NCI-H2171 (cell line): ENCODE data around the gene SULT1A2.
"Not testable (repeated sequence)": the region's sequence is repeated elsewhere in the genome, so short reads cannot be mapped to it uniquely, and the experiment has no call there.

Experiments used
- DNase-seq: peaks from one replicate; lab custom pipeline; 2025; lab: John Stamatoyannopoulos, UW

Gene SULT1A2

DNA sequence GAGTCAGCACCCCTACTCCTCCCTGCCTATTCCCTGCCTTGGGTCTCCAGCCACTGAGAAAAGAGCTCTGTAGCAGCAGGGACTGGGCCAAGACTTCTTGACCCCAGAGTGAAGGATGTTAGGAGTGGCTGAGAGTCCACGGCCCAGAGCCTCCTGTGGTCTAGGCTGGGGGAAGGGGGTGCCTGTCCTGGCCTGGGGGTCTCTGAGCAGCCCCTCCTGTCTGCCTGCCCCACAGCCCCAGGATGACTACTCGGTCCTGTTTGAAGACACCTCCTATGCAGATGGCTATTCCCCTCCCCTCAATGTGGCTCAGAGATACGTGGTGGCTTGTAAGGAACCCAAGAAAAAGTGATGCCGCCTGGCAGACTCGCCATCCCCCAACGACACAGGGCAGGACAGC is 5.5 kb downstream of the SULT1A2 start:
- no peak for DNase-seq

DNA sequence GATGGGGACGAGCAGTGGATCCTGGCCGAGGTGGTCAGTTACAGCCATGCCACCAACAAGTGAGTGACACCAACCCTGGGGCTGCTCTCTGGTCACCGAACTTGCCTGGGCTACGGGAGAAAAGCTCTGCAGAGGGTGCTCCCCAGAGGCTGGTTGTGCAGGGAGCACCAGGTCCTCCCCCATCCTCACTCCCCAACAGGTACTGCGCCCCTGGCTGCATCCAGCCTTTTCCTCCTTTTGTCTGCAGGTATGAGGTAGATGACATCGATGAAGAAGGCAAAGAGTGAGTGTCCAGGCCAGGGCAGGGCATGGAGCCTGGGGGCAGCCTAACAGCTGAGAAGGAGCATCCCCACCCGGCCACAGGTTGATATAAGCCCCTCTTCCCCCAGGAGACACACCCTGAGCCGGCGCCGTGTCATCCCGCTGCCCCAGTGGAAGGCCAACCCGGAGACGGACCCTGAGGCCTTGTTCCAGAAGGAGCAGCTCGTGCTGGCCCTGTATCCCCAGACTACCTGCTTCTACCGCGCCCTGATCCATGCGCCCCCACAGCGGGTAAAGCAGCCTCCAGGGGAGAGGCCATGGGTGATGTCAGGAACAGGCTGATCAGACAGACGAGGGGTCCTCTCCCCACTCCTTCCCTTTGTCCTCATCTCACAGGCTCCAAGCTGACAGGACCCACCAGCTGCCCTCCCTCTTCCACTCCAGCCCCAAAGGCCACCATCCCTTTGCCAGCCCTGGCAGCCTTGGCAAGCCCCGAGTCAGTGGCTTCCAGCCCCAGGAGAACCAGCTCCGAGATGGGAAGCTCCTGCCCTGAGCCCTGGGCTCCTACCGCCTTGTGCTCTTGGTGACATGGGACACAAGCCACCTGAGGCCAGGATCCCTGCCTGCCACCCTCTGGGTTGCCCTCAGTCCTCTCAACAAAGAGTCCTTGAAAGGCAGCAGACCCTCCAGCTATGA is 6.2 kb downstream of the SULT1A2 start:
- no peak for DNase-seq

DNA sequence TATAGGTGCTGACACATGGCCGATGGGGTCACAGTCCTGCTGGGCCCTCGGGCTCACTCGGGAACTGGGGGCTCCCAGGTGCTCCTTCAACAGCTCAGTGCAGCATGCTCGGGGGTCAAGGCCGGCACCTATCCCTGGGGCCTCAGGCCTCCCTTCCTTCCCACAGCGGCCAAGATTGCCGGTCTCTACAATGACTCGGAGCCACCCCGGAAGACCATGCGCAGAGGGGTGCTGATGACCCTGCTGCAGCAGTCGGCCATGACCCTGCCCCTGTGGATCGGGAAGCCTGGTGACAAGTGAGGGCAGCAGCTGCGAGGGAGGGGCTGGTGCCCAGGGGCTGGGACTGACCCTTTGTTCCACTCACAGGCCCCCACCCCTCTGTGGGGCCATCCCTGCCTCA is 6.9 kb downstream of the SULT1A2 start:
- DNase-seq = no peak

DNA sequence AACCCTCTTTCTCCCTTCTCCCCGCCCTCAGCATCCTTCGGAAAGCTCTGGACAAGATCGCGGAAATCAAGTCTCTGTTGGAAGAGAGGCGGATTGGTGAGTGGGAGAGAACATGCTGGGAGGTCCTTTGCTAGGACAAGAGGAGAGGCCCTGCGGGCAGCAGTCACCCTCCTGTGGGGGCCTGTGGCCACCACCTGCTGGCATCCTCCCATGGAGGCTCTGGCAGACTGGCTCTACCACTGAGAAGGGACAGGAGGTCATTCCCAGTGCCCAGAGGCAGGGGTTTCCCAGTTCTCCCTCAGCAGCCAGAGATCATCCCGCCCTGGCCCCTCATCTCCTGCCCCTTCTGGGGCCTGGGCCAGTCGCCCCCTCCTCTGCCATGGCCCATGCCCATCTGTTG is 7.8 kb downstream of the SULT1A2 start:
- DNase-seq = no peak

DNA sequence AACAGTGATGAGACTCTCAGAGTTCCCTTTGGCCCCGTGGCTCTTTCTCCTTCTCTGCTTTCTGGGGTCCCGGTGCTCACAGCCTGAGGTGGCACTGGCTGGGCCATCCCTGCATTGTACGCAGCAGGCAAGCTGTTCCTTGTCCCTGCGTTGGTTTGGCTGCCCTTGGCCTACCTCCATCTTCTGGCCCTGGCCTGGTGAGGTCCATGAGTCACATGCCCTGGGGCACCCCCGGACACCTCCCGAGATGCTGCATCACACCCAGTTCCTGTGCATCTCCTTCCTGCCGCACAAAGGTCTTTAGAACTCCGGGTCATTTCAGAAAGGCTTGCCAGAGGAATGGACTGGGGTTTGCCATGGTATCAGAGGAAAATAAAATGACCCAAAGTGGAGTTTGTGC is 9.5 kb downstream of the SULT1A2 start:
- no peak for DNase-seq

DNA sequence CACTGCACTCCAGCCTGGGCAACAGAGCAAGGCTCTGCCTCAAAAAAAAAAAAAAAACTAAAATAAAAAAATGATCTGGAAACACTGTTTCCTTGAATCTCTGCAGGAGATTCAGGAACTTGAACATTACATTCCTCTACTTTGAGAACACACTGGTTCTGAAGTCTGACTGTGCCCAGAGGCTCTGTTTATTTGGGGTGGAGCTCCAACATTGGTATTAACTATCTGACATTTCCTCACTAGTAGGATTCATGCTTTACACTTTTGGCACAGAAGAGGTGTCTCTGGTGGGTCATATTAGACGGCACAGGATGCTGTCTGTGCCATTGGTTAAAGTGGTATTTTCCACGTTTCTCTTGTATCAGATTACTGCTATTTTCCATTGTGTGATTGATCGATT is 10.4 kb downstream of the SULT1A2 start:
- DNase-seq = no peak

DNA sequence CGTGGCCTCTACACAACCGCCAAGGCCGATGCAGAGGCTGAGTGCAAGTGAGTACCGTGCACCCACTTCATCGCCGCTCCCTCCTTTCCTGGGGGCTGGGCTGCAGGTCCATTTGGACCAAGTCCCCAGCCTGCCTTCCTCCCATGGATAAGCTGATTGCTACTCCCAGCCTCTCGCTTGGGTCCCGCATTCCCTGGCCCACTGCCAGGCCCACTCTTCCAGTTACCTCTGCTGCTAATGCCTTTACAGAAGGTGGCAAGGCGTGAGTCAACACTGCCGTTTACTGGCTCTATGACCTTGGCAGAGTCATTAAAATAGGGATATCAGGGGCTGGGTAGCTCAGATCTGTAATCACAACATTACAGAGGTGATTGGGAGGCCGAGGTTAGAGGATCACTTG is 11.2 kb downstream of the SULT1A2 start:
- DNase-seq = no peak

DNA sequence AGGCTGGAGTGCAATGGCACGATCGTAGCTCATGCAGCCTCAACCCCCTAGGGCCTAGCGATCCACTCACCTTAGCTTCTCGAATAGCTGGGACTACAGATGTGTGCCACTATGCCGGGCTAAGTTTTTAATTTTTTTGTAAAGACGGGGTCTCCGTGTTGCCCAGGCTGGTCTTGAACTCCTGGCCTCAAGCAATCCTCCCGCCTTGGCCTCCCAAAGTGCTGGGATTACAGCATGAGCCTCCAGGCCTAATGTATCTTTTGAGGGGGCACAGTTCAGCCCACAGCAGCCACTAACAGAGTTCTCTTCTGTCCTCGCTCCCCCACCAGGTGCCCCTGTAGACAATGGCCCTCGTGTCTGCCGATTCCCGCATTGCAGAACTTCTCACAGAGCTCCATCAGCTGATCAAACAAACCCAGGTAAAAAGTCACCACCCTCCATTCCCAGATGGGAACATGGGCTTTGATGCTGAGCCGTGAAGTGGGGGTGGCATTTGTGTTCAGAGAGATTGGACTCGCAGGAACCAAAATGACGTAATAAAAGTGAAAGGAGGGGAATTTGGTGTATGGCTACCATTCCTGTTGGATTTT is 16.0 kb downstream of the SULT1A2 start:
- no peak for DNase-seq

DNA sequence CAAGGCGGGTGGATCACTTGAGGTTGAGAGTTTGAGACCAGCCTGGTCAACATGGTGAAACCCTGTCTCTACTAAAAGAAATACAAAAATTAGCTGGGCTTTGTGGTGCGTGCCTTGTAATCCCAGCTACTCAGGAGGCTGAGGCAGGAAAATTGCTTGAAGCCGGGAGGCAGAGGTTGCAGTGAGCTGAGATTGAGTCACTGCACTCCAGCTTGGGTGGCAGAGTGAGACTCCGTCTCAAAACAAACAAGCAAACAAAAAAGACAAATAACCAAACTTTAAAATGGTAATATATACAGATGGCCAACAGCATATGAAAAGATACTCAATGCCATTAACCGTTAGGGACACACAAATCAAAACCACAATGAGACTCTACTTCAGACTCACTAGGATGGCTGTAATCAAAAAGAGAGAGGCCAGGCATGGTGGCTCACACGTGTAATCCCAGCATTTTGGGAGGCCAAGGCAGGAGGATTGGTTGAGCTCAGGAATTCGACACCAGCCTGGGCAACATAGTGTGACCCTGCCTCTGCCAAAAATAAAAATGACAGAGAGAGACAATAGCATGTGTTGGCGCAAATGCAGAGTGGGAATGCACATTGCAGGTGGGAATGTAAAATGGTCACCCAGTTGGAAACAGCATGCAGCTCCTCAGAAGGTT is 21.3 kb downstream of the SULT1A2 start:
- no peak for DNase-seq

DNA sequence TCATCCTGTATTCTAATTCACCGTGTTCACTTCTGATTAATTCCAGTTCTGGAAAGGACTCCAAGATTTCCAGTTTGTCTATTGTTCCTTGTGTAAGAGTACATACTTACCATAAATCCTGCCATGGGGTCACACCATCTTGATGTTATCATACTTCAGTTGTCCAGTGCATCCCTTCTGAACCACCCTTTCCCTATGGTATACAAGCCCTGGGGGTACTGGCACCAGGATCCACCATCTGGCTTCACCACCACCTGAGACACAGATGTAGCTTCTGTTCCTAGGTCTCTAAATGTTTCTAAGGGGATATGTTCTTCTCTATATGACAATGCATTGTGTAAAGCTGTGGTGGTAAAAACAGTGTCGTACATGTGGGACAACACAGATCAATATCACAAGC is 21.9 kb downstream of the SULT1A2 start:
- DNase-seq = no peak

DNA sequence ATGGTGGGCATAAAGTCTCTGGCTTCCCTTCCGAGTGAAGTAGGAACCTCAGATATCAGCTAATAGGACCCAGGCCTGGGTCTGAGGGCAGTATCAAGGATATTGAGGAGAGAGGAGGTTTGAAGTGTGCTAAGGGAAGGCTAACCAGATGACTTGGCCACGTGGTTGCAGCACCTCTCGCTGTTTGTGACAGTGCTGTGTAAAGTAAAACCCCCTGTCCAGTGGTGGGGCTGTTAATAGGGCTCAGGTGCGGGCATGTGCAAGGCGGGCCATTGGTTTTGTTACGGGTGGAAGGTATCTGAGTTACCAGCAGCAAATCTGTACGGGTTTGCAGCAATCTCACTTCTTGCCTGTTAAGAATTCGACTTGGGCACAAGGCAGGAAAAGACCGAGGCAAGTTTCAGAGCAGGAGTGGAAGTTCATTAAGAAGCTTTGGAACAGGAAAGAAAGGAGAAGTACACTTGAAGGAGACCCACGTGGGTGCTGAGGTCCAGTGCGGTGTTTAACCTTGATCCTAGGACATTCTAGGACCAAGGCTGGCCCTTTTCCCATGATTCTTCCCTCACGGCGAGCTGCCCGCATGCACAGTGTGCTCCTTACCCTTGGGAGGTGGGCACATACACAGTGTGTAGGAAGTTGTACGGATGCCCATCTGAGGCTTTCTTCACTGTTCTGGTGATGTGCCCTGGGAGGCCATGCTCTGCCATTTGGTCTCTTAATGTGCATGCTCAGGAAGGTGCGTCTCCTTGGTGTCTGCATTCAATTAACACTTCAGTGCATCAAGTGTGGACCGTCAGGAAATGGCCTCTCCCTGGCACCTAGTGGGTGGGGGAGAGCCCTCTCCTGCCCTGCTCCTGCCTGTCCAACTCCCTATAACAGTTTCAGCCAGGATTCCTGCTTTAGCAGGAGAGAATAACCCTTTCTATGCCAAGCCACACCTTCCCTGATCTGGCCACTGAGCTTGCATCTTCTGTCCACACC is 22.8 kb downstream of the SULT1A2 start:
- DNase-seq = no peak

DNA sequence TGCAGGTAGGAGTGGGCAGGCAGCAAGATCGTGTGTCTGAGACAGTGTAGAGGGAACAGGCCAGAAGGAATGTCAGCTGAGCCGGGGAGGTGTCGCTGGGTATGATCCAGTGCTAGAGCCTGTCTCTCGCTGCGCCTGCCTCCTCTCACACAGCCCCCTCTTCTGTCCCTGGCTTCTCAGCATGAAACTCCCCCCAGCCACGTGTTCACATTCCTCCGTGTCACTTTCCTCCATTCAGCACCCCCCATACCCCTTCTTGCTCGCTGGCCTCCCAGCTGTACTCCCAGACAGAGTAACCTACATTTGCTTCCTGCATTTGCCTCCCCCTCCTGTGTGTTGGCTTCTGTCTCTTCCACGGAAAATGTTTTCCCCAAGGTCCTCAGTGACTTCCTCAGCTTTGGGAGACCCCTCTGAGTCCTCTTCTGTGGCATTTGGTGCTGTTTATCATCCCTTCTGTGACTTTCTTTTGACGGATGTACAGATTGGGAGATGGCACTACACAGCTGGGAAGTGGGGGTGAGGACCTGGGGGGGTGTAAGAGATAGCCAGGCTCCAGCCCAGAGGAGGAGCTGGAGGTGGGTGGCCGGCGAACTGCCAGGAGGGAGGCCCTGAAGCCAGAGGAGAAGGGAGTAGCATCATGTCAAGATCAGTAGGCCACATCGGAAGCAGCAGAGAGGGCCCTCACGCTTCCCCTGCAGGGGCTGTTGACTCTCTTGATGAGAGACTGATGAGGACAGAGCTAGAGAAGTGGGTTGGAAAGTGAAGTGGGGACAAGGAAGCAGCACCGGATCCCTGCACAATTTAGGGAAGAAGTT is 23.9 kb downstream of the SULT1A2 start:
- no peak for DNase-seq

DNA sequence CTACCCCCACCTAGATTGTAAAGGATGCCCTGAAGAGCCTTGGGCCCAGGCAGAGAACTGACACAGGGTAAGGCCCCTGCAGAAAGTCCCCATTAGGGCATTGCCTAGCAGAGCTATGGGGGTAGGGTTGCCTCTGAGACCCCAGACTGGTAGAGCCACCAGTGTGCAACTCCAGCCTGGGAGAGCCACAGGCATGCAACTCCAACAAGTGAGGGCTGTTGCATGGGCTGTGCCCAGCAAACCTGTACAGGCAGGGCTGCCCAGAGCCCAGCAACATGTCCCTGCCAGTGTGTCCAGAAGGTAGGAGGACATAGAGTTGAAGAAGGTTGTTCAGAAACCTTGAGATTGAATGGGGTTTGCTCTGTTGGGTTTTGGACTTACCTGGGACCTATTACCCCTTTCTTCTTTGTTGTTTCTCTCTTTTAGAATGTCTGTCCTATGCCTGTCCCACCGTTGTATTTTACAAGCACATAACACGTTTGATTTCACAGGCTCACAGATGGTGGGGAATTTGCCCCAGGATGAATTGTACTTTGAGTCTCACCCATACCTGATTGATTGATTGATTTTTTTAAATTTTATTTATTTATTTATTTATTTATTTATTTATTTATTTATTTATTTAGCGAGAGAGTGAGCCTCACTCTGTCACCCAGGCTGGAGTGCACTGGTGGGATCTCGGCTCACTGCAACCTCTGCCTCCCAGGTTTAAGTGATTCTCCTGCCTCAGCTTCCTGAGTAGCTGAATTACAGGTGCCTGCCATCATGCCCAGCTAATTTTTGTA is 26.7 kb downstream of the SULT1A2 start:
- no peak for DNase-seq

DNA sequence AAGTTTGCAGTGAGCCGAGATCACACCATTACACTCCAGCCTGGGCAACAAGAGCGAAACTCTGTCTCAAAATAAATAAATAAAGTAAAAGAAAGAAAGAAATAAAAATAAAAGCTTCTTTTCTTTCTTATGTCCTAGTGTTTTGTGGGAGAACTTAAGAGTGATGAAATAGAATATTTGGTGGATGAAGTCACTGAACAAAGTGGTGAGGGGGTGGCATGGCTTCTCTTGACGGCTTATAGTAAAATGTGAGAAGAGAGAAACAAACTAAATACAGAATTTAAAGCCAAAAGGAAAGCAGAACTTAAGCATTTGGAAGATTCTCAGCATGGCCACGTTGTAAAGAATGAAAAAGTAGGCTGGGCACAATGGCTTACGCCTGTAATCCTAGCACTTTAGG is 27.8 kb downstream of the SULT1A2 start:
- no peak for DNase-seq

DNA sequence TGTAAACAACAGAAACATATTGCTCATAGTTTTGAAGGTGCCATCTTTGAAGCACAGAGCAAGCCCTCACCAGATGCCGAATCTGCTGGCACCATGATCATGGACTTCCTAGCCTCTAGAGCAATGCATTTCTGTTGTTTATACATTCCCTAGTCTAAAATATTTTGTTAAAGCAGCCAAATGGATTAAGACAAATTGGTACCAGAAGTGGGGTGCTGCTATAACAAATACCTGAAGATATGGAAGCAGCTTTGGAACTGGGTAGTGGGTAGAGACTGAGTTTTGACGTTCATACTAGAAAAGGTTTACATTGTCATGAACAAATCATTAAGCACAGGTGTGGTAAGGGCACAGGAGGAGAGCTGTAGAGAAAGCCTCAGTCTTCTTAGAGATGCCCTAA is 29.6 kb downstream of the SULT1A2 start:
- DNase-seq = no peak

DNA sequence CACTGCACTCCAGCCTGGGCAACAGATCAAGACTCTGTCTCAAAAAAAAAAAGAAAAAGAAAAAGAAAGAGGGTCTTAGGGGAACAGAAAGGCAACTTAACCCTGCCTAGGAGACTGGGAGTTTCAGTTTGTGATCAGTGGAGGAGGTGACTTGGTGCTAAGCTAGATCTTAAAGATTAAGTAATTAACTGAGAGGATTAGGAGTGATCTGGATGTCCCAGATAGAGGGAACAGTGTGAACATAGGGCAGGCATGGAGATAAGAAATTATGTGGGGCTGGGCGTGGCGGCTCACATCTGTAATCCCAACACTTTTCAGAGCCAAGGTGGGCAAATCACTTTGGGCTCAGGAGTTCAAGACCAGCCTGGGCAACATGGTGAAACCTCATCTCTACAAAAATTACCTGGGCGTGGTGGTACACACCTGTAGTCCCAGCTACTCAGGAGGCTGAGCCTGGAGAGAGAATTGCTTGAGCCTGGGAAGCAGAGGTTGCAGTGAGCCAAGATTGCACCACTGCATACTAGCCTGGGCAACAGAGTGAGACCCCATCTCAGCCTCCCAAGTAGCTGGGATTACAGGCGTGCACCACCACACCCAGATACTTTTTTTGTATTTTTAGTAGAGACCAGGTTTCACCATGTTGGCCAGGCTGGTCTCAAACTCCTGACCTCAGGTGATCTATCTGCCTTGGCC is 30.5 kb downstream of the SULT1A2 start:
- not testable (repeated sequence) for DNase-seq

DNA sequence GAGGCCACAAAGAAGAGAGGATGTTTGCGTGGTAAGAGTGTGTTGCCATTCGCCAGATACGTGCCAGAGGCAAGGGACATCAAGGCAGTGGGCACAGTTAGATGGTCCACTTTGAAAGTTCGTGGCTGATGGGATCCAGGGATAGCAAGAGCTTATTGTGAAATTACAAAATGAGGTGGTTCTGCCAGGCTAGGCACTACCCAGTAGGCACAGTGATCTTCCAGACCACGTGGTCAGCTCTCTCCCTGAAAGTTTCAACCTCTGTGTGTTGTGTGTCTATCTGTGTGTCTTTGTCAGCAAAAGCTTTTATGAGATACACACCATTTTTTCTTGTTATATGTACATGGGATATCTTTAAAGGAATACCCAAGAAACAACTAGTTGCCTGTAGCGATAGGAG is 33.6 kb downstream of the SULT1A2 start:
- no peak for DNase-seq

DNA sequence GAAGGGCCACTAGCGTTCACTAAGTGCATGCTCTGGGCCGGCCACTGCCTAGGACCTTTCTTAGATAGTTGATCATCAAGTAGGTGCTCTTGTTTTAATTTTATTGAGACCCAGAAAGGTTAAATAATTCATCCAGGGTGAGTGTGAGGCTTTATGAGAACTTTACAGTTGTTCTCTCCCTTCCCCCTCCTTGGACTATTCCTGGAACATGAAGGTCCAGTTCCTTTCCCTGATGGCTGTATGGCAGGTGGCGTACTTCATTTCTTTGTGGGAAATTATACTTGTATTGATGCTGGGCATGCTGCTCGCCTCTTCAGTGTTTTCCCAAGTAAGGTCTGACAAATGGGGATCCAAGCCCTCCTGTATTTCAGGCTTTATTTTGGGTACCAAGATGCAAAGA is 34.7 kb downstream of the SULT1A2 start:
- DNase-seq = no peak

DNA sequence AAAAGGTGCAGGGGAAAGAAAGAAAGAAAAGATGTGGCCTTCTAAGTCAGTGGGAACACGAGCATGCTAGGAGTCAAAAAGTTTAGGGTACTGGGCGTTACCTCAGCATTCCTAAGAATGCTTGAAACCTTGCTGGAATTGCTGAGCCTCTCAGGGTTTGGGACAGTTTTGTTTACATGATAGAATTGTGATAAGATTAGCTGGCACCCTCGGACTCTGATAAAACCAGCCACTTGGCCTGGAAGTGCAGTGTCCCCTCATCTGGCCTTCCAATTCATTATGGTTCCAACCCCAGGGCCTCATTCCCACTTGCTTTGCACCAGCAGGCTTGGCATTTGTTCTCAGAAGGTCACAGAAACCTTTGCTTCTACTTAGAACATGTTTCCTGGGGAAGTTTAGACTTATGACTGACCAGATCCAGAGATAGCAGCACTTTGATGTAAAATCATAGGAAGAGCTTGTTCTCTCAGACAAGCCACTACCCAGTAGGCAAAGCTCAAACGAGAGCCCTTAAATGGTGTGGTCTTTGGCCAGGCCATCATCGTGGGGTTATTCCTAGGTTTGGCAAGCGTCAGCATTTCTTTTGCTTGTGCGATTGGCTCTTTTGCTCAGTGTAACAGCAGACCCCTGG is 35.2 kb downstream of the SULT1A2 start:
- DNase-seq = no peak
